Kidney (tissue), 14 donors: Measurements from ENCODE around the gene PARN. TPM values are rescaled to one million over a fixed set of nuclear protein-coding genes. Genes with fewer than 3 reads are reported as not detected.

Experiments
- DNase-seq, 5 donors: peaks; one replicate each; pipeline ENCODE4 v3.0.0-alpha.2; 2013 to 2020
- FAIRE-seq: peaks from 2 replicates; lab custom pipeline; 2012; peaks lifted over from hg19 to GRCh38; lab: Jason Lieb, UNC
- H3K27ac ChIP-seq, 2 donors: one replicate each; pipeline ENCODE4 v1.7.0; 2013; ENCODE audit warnings: low read depth in 2 of 2, low read length in 2 of 2, inconsistent platforms in 1 of 2
- H3K27me3 ChIP-seq: one replicate; pipeline ENCODE4 v1.7.1; 2013; ENCODE audit warnings: low read length, inconsistent platforms; ENCODE audit not compliant: control insufficient read depth, insufficient read depth
- H3K36me3 ChIP-seq, 3 donors: one replicate each; pipeline versions ENCODE4 v1.7.0 to v1.7.1; 2013; ENCODE audit warnings: low read length in 3 of 3, control low read depth in 1 of 3, inconsistent platforms in 1 of 3; ENCODE audit not compliant: insufficient read depth in 3 of 3, control insufficient read depth in 2 of 3
- H3K4me1 ChIP-seq, 3 donors: one replicate each; pipeline versions ENCODE4 v1.7.0 to v1.7.1; 2013; ENCODE audit warnings: low read length in 3 of 3, inconsistent platforms in 1 of 3, low read depth in 1 of 3; ENCODE audit not compliant: control insufficient read depth in 2 of 3, insufficient read depth in 2 of 3
- H3K4me3 ChIP-seq, 3 donors: one replicate each; pipeline versions ENCODE4 v1.7.0 to v1.8.1; 2013; ENCODE audit warnings: low read length in 3 of 3, control low read depth in 1 of 3, inconsistent platforms in 1 of 3
- H3K9ac ChIP-seq, 3 donors: one replicate each; pipeline versions ENCODE4 v1.7.0 to v1.7.1; 2013; ENCODE audit warnings: low read length in 3 of 3, control low read depth in 1 of 3, inconsistent platforms in 1 of 3
- H3K9me3 ChIP-seq, 3 donors: one replicate each; pipeline versions ENCODE4 v1.7.0 to v1.7.1; 2013; ENCODE audit warnings: low read length in 3 of 3, control low read depth in 1 of 3, inconsistent platforms in 1 of 3; ENCODE audit not compliant: control insufficient read depth in 2 of 3, insufficient read depth in 1 of 3
- CTCF ChIP-seq: IDR thresholded peaks from 3 replicates; pipeline ENCODE4 v1.5.1; 2012; ENCODE audit warnings: mild to moderate bottlenecking, moderate library complexity, borderline replicate concordance; ENCODE audit not compliant: insufficient read depth; ENCODE audit errors: extremely low read depth
- intact Hi-C: fragments of 100-400 bp; cut with DNase I; formaldehyde crosslinking; loops from one replicate; pipeline ENCODE4 v1.11.1; 2022
- polyA plus RNA-seq: library from polyadenylated mRNA; stranded (reverse); fragments of 350-450 nt; fragmentation: Illumina TruSeq; extraction: RNeasy Lipid Tissue Mini Kit (QIAGEN cat#74804); gene quantifications from one replicate; pipeline ENCODE4 v1.2.3, GENCODE V29; 2014; ENCODE audit warnings: low read depth, low replicate concordance; ENCODE audit not compliant: insufficient read depth
- total RNA-seq: library from RNA; stranded (reverse); fragmentation: NEBNext Ultra II Directional; extraction: Animal tissue kit (Norgen Biotek cat#: 25700); gene quantifications from one replicate; pipeline ENCODE4 v1.2.1, GENCODE V29; 2021
- donor health status: control.
- donor health status: control.
- donor health status: control.
- donor health status: control.
- donor health status: control.
- donor health status: DM: yes; HTN: yes; CAD: no.
- donor health status: Normal renal cell carcinoma (clear cell type).

PARN gene
- total and polyA plus RNA-seq, 2 donors from 2014 or later = 17.3 to 32.5 TPM

GRCh38 chr16:14496047-14496770, 133.9 kb downstream of the PARN start:
- Histone ChIP-seq H3K9ac (no peak overlapping the region), H3K9me3 (no peaks in the 10 kb centered on the region), H3K4me3 (no peak overlapping the region), H3K27me3 (no peaks in the 10 kb centered on the region), H3K4me1 (peaks cover 2 to 16% (median 15%) of the 10 kb centered on the region in 3 donors), H3K36me3 (no peaks in the 10 kb centered on the region), H3K27ac (no peak overlapping the region)
- intact Hi-C loops = no loop called here
- DNase-seq (no peak), FAIRE-seq (no peak)
- no peak for TF ChIP-seq CTCF

- no peak for FAIRE-seq
- Histone ChIP-seq H3K9ac (no peak overlapping the region), H3K4me1 (peaks cover 2 to 16% (median 15%) of the 10 kb centered on the region in 3 donors), H3K9me3 (no peaks in the 10 kb centered on the region), H3K4me3 (no peak overlapping the region), H3K27me3 (no peaks in the 10 kb centered on the region), H3K27ac (no peak overlapping the region), H3K36me3 (no peaks in the 10 kb centered on the region)
- TF ChIP-seq CTCF = no peak
- no peak for DNase-seq
- intact Hi-C loops = no loop called here
These were observed 134.6 kb downstream of the PARN start for GRCh38 chr16:14495213-14496046.

- peaks cover 4 to 20% (median 16%) of the 10 kb centered on the region in 3 donors for H3K4me1 ChIP-seq
These were observed 135.6 kb downstream of the PARN start for GRCh38 chr16:14494396-14494966.

More at GRCh38 chr16:14494396-14494966, 135.6 kb downstream of the PARN start:
- H3K9ac ChIP-seq = no peak overlapping the region
- TF ChIP-seq CTCF = no peak
- no peak overlapping the region for H3K27ac ChIP-seq
- H3K27me3 ChIP-seq = no peaks in the 10 kb centered on the region
- no peak for FAIRE-seq
- H3K36me3 ChIP-seq = no peaks in the 10 kb centered on the region
- no peak for DNase-seq
- intact Hi-C loops = no loop called here
- H3K4me3 ChIP-seq = no peak overlapping the region
- H3K9me3 ChIP-seq = no peaks in the 10 kb centered on the region
